IMR-90 (cell line): Measurements from ENCODE around the gene PIP5K1C. TPM values are rescaled to one million over a fixed set of nuclear protein-coding genes. Genes with fewer than 3 reads are reported as not detected.
A peak's percentile ranks its signal among the peaks of the same experiment; 100 is the strongest.

Experiments used
- ATAC-seq: fragments of 200-7000 bp; cut with Tn5 transposase; 2 replicates; pipeline ENCODE4 v1.9.1; 2020; ENCODE audit warnings: low read depth, mild to moderate bottlenecking, moderate library complexity
- BruUV-seq: library from RNA; stranded (reverse); fragments of 400-500 nt; replicated peaks from 2 replicates; lab custom pipeline; 2021; lab: Mats Ljungman, UMichigan
- CTCF ChIA-PET: fragments of 300-600 bp; formaldehyde crosslinking; extraction: SDS; loops from one replicate; lab custom pipeline; 2021; ENCODE audit warnings: antibody characterized with exemption; lab: Yijun Ruan, JAX
- POLR2A ChIA-PET: fragments of 300-600 bp; sonication (Branson Sonifier 250); formaldehyde crosslinking; loops from one replicate; lab custom pipeline; 2022; ENCODE audit warnings: antibody characterized with exemption; ENCODE audit not compliant: unreplicated experiment; lab: Charles Lee
- DNase-seq: peaks from one replicate; pipeline ENCODE4 v3.0.0; 2013
- H2AFZ ChIP-seq: replicated peaks from 2 replicates; pipeline ENCODE3; 2013; ENCODE audit warnings: low read length, mild to moderate bottlenecking; ENCODE audit not compliant: poor library complexity
- H2AK5ac ChIP-seq: 2 replicates; pipeline ENCODE4 v1.6.1; 2013; ENCODE audit warnings: low read depth, low read length, inconsistent platforms
- H2AK9ac ChIP-seq: replicated peaks from 2 replicates; pipeline ENCODE3; 2013; ENCODE audit warnings: mild to moderate bottlenecking, low read depth, low read length, moderate library complexity; ENCODE audit not compliant: poor library complexity
- H2BK120ac ChIP-seq: 2 replicates; pipeline ENCODE4 v1.6.1; 2013; ENCODE audit warnings: low read depth, low read length, inconsistent platforms
- H2BK15ac ChIP-seq: 3 replicates; pipeline ENCODE4 v1.6.1; 2013; ENCODE audit warnings: low read depth, low read length, inconsistent platforms
- H2BK20ac ChIP-seq: 2 replicates; pipeline ENCODE4 v1.6.1; 2013; ENCODE audit warnings: low read depth, mild to moderate bottlenecking, inconsistent platforms, low read length, moderate library complexity
- H2BK5ac ChIP-seq: 2 replicates; pipeline ENCODE4 v1.6.1; 2013; ENCODE audit warnings: mild to moderate bottlenecking, low read depth, low read length, inconsistent platforms; ENCODE audit not compliant: poor library complexity, severe bottlenecking
- H3K14ac ChIP-seq: replicated peaks from 2 replicates; pipeline ENCODE4 v1.6.1; 2013; ENCODE audit warnings: low read depth, low read length, inconsistent platforms
- H3K18ac ChIP-seq: 2 replicates; pipeline ENCODE4 v1.6.1; 2013; ENCODE audit warnings: low read depth, low read length, control low read depth
- H3K23ac ChIP-seq: 2 replicates; pipeline ENCODE4 v1.6.1; 2013; ENCODE audit warnings: low read depth, low read length, inconsistent platforms
- H3K27ac ChIP-seq: 2 replicates; pipeline ENCODE4 v1.5.1; 2013; ENCODE audit warnings: mild to moderate bottlenecking, control low read depth, low read length; ENCODE audit not compliant: insufficient read depth
- H3K27me3 ChIP-seq: 2 replicates; pipeline ENCODE4 v1.6.1; 2013; ENCODE audit warnings: low read length; ENCODE audit not compliant: control insufficient read depth, insufficient read depth
- H3K36me3 ChIP-seq: 2 replicates; pipeline ENCODE4 v1.6.1; 2013; ENCODE audit warnings: low read length, mixed read lengths; ENCODE audit not compliant: control insufficient read depth, insufficient read depth
- H3K4ac ChIP-seq: 2 replicates; pipeline ENCODE4 v1.6.1; 2013; ENCODE audit warnings: low read depth, low read length, inconsistent platforms
- H3K4me1 ChIP-seq: 2 replicates; pipeline ENCODE4 v1.6.1; 2013; ENCODE audit warnings: low read length, mixed read lengths; ENCODE audit not compliant: control insufficient read depth, insufficient read depth
- H3K4me2 ChIP-seq: 2 replicates; pipeline ENCODE4 v1.6.1; 2013; ENCODE audit warnings: low read depth, mild to moderate bottlenecking, control low read depth, low read length, moderate library complexity
- H3K4me3 ChIP-seq: 2 replicates; pipeline ENCODE4 v1.5.1; 2013; ENCODE audit warnings: low read depth, mild to moderate bottlenecking, control low read depth, low read length, moderate library complexity; ENCODE audit not compliant: insufficient read depth
- H3K56ac ChIP-seq: 2 replicates; pipeline ENCODE4 v1.6.1; 2013; ENCODE audit warnings: low read length, inconsistent platforms; ENCODE audit not compliant: insufficient read depth; ENCODE audit errors: extremely low read depth
- H3K79me1 ChIP-seq, 2 experiments: 2 replicates each; pipeline ENCODE4 v1.6.1; 2013; ENCODE audit warnings: low read length in 2 of 2, inconsistent platforms in 1 of 2, low read depth in 1 of 2
- H3K9ac ChIP-seq: 2 replicates; pipeline ENCODE4 v1.6.1; 2013; ENCODE audit warnings: low read depth, low read length, control low read depth
- H3K9me1 ChIP-seq: 2 replicates; pipeline ENCODE4 v1.6.1; 2013; ENCODE audit warnings: low read length, inconsistent platforms; ENCODE audit not compliant: insufficient read depth
- H3K9me3 ChIP-seq: 2 replicates; pipeline ENCODE4 v1.6.1; 2013; ENCODE audit warnings: low read length; ENCODE audit not compliant: control insufficient read depth, insufficient read depth
- H4K20me1 ChIP-seq: 2 replicates; pipeline ENCODE4 v1.6.1; 2013; ENCODE audit warnings: low read length, inconsistent platforms; ENCODE audit not compliant: insufficient read depth
- H4K5ac ChIP-seq: 2 replicates; pipeline ENCODE4 v1.6.1; 2013; ENCODE audit warnings: mild to moderate bottlenecking, low read depth, low read length, control low read depth
- H4K8ac ChIP-seq, 2 experiments: 2 replicates each; pipeline ENCODE4 v1.6.1; 2013; ENCODE audit warnings: low read depth in 2 of 2, low read length in 2 of 2, control low read depth in 1 of 2, inconsistent platforms in 1 of 2
- H4K91ac ChIP-seq: 2 replicates; pipeline ENCODE4 v1.6.1; 2013; ENCODE audit warnings: low read depth, low read length, inconsistent platforms; ENCODE audit not compliant: insufficient read depth
- CEBPB ChIP-seq: IDR thresholded peaks from 2 replicates; pipeline ENCODE4 v1.6.1; 2012; ENCODE audit warnings: low read depth, low read length, improper control_type of control experiment
- ELK1 ChIP-seq: fragments of 150-350 bp; IDR thresholded peaks from 2 replicates; pipeline ENCODE4 v1.6.1; 2016; ENCODE audit warnings: low read depth, mild to moderate bottlenecking, low read length, moderate library complexity, borderline replicate concordance
- FOS ChIP-seq: fragments of 150-350 bp; IDR thresholded peaks from 2 replicates; pipeline ENCODE4 v1.6.1; 2016; ENCODE audit warnings: low read depth, low read length
- MAFK ChIP-seq: IDR thresholded peaks from 2 replicates; pipeline ENCODE4 v1.6.1; 2012; ENCODE audit warnings: low read depth, low read length, improper control_type of control experiment
- MAZ ChIP-seq: IDR thresholded peaks from 2 replicates; pipeline ENCODE4 v1.6.1; 2012; ENCODE audit warnings: low read depth, mild to moderate bottlenecking, low read length, improper control_type of control experiment, moderate library complexity, borderline replicate concordance
- NFE2L2 ChIP-seq: fragments of 150-350 bp; IDR thresholded peaks from 2 replicates; pipeline ENCODE4 v1.6.1; 2016; ENCODE audit warnings: low read depth, mild to moderate bottlenecking, low read length
- POLR2A ChIP-seq: IDR thresholded peaks from 2 replicates; pipeline ENCODE4 v1.6.1; 2012; ENCODE audit warnings: mild to moderate bottlenecking, low read depth, low read length
- SMC3 ChIP-seq: fragments of 150-350 bp; IDR thresholded peaks from 2 replicates; pipeline ENCODE4 v1.6.1; 2016; ENCODE audit warnings: low read depth, mild to moderate bottlenecking, antibody characterized with exemption, low read length, moderate library complexity
- WGBS, 2 experiments: methylation state at CpG; one replicate each; pipeline versions ENCODE4 v1.1.5 to v1.1.7; 2013; ENCODE audit warnings: missing lambda C conversion rate in 2 of 2; ENCODE audit not compliant: insufficient read length in 1 of 2; ENCODE audit errors: extremely low coverage in 2 of 2; 5-methylcytosine and 5-hydroxymethylcytosine counted together
- dilution Hi-C: fragments of 300-500 bp; cut with HindIII; formaldehyde crosslinking; loops from one replicate; pipeline ENCODE4 v1.14.3; 2018; ENCODE audit warnings: low sequenced_read_pairs; ENCODE audit not compliant: unreplicated experiment
- in situ Hi-C: fragments of 300-500 bp; cut with MboI; formaldehyde crosslinking; loops from 3 replicates; pipeline ENCODE4 v1.14.3; 2019; ENCODE audit warnings: low sequenced_read_pairs, inconsistent platforms, mixed read lengths
- intact Hi-C: fragments of 100-400 bp; cut with micrococcal nuclease; formaldehyde crosslinking; loops from 2 replicates; pipeline ENCODE4 v1.10.0; 2022
- polyA plus RNA-seq, 3 experiments: library from polyadenylated mRNA; depleted of rRNA; stranded (reverse); fragments of >200 nt; gene quantifications; 2 replicates each; pipeline ENCODE4 v1.2.3, GENCODE V29; 2012; ENCODE audit warnings: low replicate concordance in 1 of 3
- total RNA-seq: library from RNA; depleted of rRNA; stranded (reverse); fragments of >200 nt; gene quantifications from 2 replicates; pipeline ENCODE4 v1.2.3, GENCODE V29; 2012

PIP5K1C gene
- total and polyA plus RNA-seq, 2 of the 4 experiments (the other 2 are of a cell fraction): 13.6 to 23.3 TPM

DNA sequence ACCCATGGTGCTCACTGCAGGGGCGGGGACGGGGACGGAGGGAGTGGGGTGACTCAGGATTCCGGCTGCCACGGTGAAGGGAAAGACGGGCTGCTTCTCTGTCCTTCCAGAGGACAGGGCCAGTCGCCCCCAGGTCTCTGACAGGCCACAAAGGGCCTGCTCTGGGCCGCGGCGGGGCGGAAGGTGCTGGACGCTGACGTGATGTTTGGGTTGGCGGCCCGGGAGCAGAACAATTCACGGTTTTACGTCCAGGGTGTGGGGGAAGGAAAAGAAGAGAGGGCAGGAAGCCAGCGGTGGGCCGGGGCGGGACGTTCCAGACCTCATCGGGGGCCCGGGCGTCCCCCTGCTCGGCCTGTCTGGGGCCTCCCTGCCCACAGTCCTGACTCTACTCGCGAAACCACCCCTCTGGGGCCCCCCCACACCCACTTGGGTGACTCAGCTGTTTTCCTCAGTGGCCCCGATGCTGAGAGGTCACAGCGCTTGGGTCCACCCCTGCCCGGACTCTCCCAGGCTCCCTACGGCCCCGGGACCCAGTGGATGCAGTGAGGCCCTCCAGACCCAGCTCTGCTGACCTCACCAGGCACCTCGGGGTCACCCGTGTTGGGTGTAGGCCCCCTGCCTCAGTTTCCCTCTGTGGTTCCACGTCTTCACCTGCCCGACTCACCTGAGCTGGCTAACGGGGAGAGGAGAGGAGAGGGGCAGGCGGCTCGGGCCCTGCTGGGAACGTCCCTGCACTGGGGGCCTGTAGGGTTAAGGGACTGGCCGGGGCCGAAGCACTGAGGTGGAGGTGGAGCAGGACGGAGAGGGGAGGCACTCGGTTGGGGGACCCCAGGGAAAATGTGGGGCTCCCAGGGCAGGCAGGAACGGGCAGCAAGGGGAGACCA lies 29.2 kb downstream of the PIP5K1C start:
- dilution Hi-C loops: no loop called here
- peak overlapping the region; percentile 17; the same call in 1 of the 2 replicates for H3K4me2 ChIP-seq
- ATAC-seq: peak; percentile 58

More for the DNA sequence above, 29.2 kb downstream of the PIP5K1C start:
- peak overlapping the region; percentile 92 for H2AK5ac ChIP-seq
- no TSS peak for BruUV-seq
- TF ChIP-seq SMC3: no peak
- peak; percentile 60; the same call in 1 of the 2 replicates for TF ChIP-seq MAZ
- TF ChIP-seq POLR2A: 0 out of 2 replicates have a peak, but pooled peaks have one; percentile 5
- TF ChIP-seq FOS: 0 out of 2 replicates have a peak, but pooled peaks have one; percentile 30
- TF ChIP-seq MAFK: peak; percentile 50
- TF ChIP-seq ELK1: no peak
- TF ChIP-seq CEBPB: no peak
- TF ChIP-seq NFE2L2: peak; percentile 95
- WGBS, 2 experiments: 16% methylated on average over 9 of the region's 45 CpGs; no CpG with 5 or more reads in 1 of the 2 experiments
- H3K27me3 ChIP-seq: no peaks in the 10 kb centered on the region
- peak overlapping the region; percentile 95 for H2AK9ac ChIP-seq
- H3K9me1 ChIP-seq: peaks cover 4% of the 10 kb centered on the region; the same call in 1 of the 2 replicates
- H4K91ac ChIP-seq: peak overlapping the region; percentile 43
- H3K4me3 ChIP-seq: no peak overlapping the region
- no peak overlapping the region; the same call in 1 of the 2 replicates for H3K56ac ChIP-seq
- no peak overlapping the region for H2BK15ac ChIP-seq
- H3K4me1 ChIP-seq: peaks cover 27% of the 10 kb centered on the region
- peak overlapping the region; percentile 73 for H2AFZ ChIP-seq
- CTCF ChIA-PET: no interaction called here
- peak overlapping the region; percentile 68 for H3K14ac ChIP-seq
- H3K36me3 ChIP-seq: peaks cover 6% of the 10 kb centered on the region; the same call in 1 of the 2 replicates
- in situ Hi-C loops: no loop called here
- H3K23ac ChIP-seq: peak overlapping the region; percentile 40; the same call in 1 of the 2 replicates
- peak overlapping the region; percentile 90 for H3K4ac ChIP-seq
- POLR2A ChIA-PET: no interaction called here
- peaks cover 34% of the 10 kb centered on the region for H4K20me1 ChIP-seq
- H4K5ac ChIP-seq: peak overlapping the region; percentile 62
- intact Hi-C loops: loop anchor here (2.0 kb wide), 1 partner anchor 28 kb away; no protein-coding TSS in a partner anchor
- no peaks in the 10 kb centered on the region for H3K9me3 ChIP-seq
- peak overlapping the region; percentile 69 to 77; a peak in 3 of 4 replicates for H4K8ac ChIP-seq
- H3K9ac ChIP-seq: peak overlapping the region; percentile 61
- H3K18ac ChIP-seq: peak overlapping the region; percentile 47; the same call in 1 of the 2 replicates
- H3K27ac ChIP-seq: peak overlapping the region; percentile 77
- peak overlapping the region; percentile 76 for H2BK120ac ChIP-seq
- peak overlapping the region; percentile 20; the same call in 1 of the 2 replicates for H2BK20ac ChIP-seq
- peaks cover 15 to 70% of the 10 kb centered on the region in 2 experiments for H3K79me1 ChIP-seq
- peak overlapping the region; percentile 51 for H2BK5ac ChIP-seq
- DNase-seq: peak; percentile 56
